Spinal cord (tissue), 10 donors: Measurements from ENCODE around the gene TENM3. TPM values are rescaled to one million over a fixed set of nuclear protein-coding genes. Genes with fewer than 3 reads are reported as not detected.

Experiments used
- DNase-seq, 6 donors: peaks; one replicate each; pipeline versions ENCODE4 v3.0.0 to v3.0.0-alpha.2; 2013 to 2015; ENCODE audit warnings: low spot score in 6 of 6, low read depth in 4 of 6
- H3K27ac ChIP-seq: one replicate; pipeline ENCODE4 v1.5.1; 2013; ENCODE audit warnings: low read depth, low read length, control low read depth
- H3K27me3 ChIP-seq: one replicate; pipeline ENCODE4 v1.6.1; 2013; ENCODE audit warnings: low read length; ENCODE audit not compliant: control insufficient read depth, insufficient read depth
- H3K36me3 ChIP-seq: one replicate; pipeline ENCODE4 v1.6.1; 2013; ENCODE audit warnings: low read length; ENCODE audit not compliant: control insufficient read depth, insufficient read depth
- H3K4me1 ChIP-seq: one replicate; pipeline ENCODE4 v1.6.1; 2013; ENCODE audit warnings: low read length; ENCODE audit not compliant: control insufficient read depth, insufficient read depth
- H3K4me3 ChIP-seq: one replicate; pipeline ENCODE4 v1.5.1; 2013; ENCODE audit warnings: low read depth, low read length, control low read depth
- H3K9me3 ChIP-seq: one replicate; pipeline ENCODE4 v1.6.1; 2013; ENCODE audit warnings: low read length; ENCODE audit not compliant: control insufficient read depth, insufficient read depth
- WGBS: methylation state at CpG from one replicate; pipeline ENCODE4 v1.1.5; 2013; ENCODE audit warnings: missing lambda C conversion rate; ENCODE audit not compliant: insufficient coverage; 5-methylcytosine and 5-hydroxymethylcytosine counted together
- polyA plus RNA-seq, 2 donors: library from polyadenylated mRNA; unstranded; fragments of 120-200 nt; gene quantifications; one replicate each; pipeline ENCODE4 v1.2.1, GENCODE V29; 2013; ENCODE audit not compliant: insufficient read length in 2 of 2
- total RNA-seq, 2 donors: library from RNA; depleted of rRNA in 1 of 2; stranded (reverse); fragments of 120-200 nt in 1 of 2; fragments of >200 nt in 1 of 2; gene quantifications; one replicate each; pipeline versions ENCODE4 v1.2.3 to v1.2.4, GENCODE V29; 2013 to 2014
- donor health status: healthy.

TENM3 gene
- total and polyA plus RNA-seq, 4 donors, result 25.8 to 57.5 (median 38.7) TPM

DNA sequence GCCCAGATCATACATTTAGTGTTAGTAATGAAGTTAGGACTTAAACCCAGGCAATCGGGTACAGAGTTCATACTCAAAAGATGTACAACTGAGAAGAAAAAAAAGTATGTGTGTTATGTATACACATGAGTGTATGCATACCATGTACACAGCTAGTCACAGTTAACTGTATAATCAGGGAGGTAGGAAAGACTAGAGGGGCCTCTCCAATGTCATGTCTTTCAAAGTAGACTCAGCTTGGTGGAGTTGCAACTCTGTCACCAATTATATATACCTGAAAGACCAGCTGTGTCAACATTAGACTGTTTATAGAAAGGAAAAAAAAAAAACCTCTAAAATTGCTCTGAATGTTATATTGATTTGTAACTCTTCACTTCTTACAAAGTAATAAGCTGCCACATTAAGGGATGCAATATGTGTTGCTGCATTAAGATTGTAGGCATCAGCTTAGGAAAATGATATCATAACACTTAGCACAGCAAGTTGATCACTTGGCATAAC is 506.5 kb downstream of the TENM3 start:
- DNase-seq, result no peak
- Histone ChIP-seq H3K36me3 (no peaks in the 10 kb centered on the region), H3K27ac (no peak overlapping the region), H3K27me3 (no peaks in the 10 kb centered on the region), H3K4me3 (no peak overlapping the region), H3K9me3 (peaks cover 3% of the 10 kb centered on the region), H3K4me1 (no peaks in the 10 kb centered on the region)
- WGBS, result no CpG with 5 or more reads among the region's 1 CpG

DNA sequence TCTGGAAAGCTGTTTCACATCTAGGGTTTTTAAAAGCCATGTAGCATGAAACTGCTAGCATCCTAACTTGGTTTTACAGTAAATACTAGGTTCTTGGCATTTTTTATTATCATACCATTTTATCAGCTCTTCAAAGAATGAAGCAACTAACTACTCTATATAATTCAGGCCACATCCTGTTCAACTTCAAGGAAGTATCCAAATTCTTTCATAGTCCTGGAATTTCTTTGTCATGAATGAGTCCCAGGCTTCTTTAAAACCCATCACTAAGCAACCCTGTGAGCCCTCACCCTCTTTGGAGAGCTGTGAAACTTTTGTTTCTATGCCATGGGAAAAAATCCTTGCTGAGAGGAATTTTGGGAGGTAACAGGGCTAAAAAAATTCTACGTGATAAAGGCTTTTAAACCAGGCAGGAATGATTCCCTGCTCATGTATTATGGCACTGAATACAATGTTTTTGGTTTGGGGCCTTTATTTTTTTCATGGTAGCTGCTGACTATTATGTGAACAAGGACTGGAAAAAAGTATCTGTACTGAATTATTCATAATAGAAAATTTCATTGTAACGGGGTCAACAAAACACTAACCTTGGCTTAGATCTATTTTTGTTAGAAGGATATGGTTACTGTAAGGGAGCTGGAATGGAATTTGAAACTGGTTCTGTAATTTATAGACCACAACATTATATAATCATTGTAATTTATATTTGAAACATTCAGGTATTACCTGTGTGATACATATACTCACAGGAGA is 509.1 kb downstream of the TENM3 start:
- peak in 1 of 6 donors; percentile 29 for DNase-seq
- H3K36me3 ChIP-seq, result peaks cover 6% of the 10 kb centered on the region
- no peaks in the 10 kb centered on the region for H3K4me1 ChIP-seq
- WGBS, result 60% methylated on average over 1 of the region's 2 CpGs
- no peak overlapping the region for H3K4me3 ChIP-seq
- no peaks in the 10 kb centered on the region for H3K27me3 ChIP-seq
- H3K27ac ChIP-seq, result no peak overlapping the region
- no peaks in the 10 kb centered on the region for H3K9me3 ChIP-seq

DNA sequence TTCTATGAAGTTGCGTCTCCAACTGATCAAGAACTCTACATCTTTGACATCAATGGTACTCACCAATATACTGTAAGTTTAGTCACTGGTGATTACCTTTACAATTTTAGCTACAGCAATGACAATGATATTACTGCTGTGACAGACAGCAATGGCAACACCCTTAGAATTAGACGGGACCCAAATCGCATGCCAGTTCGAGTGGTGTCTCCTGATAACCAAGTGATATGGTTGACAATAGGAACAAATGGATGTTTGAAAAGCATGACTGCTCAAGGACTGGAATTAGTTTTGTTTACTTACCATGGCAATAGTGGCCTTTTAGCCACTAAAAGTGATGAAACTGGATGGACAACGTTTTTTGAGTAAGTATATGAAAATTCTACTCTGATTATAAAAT is 511.7 kb downstream of the TENM3 start:
- no peaks in the 10 kb centered on the region for H3K9me3 ChIP-seq
- H3K4me1 ChIP-seq, result no peaks in the 10 kb centered on the region
- peaks cover 6% of the 10 kb centered on the region for H3K36me3 ChIP-seq
- H3K27me3 ChIP-seq, result no peaks in the 10 kb centered on the region
- no peak overlapping the region for H3K4me3 ChIP-seq
- no peak for DNase-seq
- WGBS, result 100% methylated on average over 3 of the region's 5 CpGs
- no peak overlapping the region for H3K27ac ChIP-seq

DNA sequence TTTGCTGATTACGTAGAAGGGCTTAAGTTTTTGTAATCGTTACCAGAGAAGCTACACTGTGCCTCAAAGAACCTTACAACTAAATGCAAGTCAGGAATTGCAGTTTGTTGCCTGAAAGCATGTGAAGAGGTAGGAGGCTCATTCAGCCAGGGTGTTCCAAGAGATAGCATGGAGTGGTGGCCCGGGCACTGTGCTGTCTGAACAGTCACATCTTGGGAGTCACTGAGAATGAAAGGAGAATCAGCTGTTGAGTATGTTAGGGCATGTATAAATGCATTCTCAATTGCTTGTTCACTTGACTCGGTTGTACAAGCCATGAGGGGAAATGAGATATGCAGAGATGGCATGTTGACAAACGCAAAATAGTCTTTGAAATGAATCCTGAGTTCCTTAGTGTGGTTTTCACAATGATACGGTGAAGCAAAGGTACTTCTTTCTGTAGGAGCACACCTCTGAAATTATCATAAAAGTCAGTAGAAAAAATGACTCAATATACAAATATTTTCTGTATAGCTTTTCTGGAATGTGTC is 513.0 kb downstream of the TENM3 start:
- peaks cover 6% of the 10 kb centered on the region for H3K36me3 ChIP-seq
- no peak for DNase-seq
- H3K4me1 ChIP-seq, result no peaks in the 10 kb centered on the region
- H3K27ac ChIP-seq, result no peak overlapping the region
- H3K9me3 ChIP-seq, result no peaks in the 10 kb centered on the region
- H3K4me3 ChIP-seq, result no peak overlapping the region
- 100% methylated on average over 3 of the region's 6 CpGs for WGBS
- no peaks in the 10 kb centered on the region for H3K27me3 ChIP-seq

DNA sequence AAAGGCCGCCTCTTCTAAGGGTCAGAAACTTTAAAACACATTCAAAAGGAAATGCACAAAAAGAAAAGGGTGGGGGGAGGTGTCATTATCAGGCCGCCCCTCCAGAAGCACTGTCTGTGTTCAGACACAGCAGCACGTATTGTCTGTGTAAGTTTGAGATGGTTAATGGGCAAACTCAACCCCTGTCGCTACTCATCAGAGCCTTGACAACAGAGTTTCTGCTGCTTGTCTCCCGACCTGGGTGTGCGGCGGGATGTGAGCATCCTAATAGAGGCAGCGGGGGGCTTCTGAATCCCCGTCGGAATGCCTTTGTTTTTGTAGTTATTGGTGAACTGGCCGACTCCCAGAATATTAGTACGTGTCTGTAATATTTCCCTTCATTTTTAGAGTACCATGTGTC is 515.1 kb downstream of the TENM3 start:
- no peak overlapping the region for H3K4me3 ChIP-seq
- H3K9me3 ChIP-seq, result no peaks in the 10 kb centered on the region
- WGBS, result 60% methylated on average over 1 of the region's 12 CpGs
- H3K27me3 ChIP-seq, result no peaks in the 10 kb centered on the region
- DNase-seq, result no peak
- H3K27ac ChIP-seq, result no peak overlapping the region
- H3K36me3 ChIP-seq, result peaks cover 6% of the 10 kb centered on the region
- no peaks in the 10 kb centered on the region for H3K4me1 ChIP-seq

DNA sequence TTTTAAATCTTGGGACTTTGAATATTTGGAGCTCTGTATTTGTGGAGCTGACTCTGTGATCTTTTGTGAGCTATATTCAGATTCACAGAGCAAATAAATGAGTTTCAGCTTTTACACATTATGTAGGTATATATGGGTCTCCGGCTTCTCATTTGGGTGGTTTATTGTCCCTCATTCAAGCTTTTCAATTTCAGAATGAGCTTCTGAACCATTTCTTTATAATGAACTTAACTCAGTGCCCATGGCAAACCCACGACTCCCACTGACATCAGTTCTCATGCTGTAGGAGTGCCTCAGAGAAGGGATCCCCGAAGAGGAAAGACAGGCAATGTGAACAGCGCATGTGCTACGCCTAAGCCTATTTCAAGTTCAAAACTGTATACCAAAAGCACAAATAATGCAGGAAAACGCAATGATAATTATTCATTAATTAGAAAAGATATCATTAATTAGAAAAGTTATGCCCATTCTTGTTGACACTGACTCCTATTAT is 517.4 kb downstream of the TENM3 start:
- H3K9me3 ChIP-seq, result no peaks in the 10 kb centered on the region
- H3K4me3 ChIP-seq, result no peak overlapping the region
- DNase-seq, result peak in 1 of 6 donors; percentile 91
- H3K4me1 ChIP-seq, result no peaks in the 10 kb centered on the region
- H3K27me3 ChIP-seq, result no peaks in the 10 kb centered on the region
- peaks cover 1% of the 10 kb centered on the region for H3K36me3 ChIP-seq
- H3K27ac ChIP-seq, result no peak overlapping the region
- WGBS, result no CpG with 5 or more reads among the region's 6 CpGs

DNA sequence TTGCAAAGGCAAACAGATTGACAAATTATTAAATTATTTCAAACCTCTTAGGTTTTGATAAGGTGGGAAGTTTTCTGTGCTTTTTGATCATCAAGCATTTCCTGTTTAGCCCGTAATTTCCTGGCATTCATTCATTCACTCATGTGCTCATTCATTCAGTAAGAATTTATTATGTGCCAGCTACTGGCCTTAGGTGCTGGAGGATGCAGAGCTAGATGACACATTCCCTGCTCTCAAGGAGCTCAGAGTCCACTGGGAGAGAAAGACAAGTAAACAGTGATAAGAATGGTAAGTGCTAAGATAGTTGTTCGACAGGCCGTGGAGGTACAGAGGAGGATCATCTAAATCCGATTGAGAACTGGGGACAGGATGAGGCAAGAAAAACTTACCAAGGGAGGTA is 520.9 kb downstream of the TENM3 start:
- Histone ChIP-seq H3K4me3 (no peak overlapping the region), H3K36me3 (no peaks in the 10 kb centered on the region), H3K4me1 (no peaks in the 10 kb centered on the region), H3K27ac (no peak overlapping the region), H3K9me3 (no peaks in the 10 kb centered on the region), H3K27me3 (no peaks in the 10 kb centered on the region)
- 85% methylated on average over 3 of the region's 4 CpGs for WGBS
- DNase-seq, result no peak

DNA sequence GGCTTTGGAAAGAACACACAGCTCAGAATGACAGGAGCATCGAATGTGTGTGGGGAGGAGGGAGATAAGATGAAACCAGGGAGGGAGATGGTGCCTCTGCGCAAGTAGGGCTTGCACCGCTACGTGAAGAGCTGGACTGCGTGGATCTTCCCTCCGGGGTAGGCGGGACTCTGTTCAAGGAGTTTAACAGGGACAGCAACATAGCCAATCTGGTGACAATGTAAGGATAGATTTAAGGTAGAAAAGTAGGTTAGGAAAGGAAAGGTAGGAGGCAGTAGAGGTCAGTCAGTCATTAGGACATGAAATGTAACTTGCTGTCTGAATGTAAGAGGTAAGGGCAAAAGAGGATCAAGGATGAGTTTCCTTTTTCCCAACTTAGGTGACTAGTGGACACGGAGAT is 521.4 kb downstream of the TENM3 start:
- Histone ChIP-seq H3K9me3 (no peaks in the 10 kb centered on the region), H3K4me3 (no peak overlapping the region), H3K27ac (no peak overlapping the region), H3K36me3 (no peaks in the 10 kb centered on the region), H3K27me3 (no peaks in the 10 kb centered on the region), H3K4me1 (no peaks in the 10 kb centered on the region)
- 97% methylated on average over 8 of the region's 8 CpGs for WGBS
- DNase-seq, result no peak

DNA sequence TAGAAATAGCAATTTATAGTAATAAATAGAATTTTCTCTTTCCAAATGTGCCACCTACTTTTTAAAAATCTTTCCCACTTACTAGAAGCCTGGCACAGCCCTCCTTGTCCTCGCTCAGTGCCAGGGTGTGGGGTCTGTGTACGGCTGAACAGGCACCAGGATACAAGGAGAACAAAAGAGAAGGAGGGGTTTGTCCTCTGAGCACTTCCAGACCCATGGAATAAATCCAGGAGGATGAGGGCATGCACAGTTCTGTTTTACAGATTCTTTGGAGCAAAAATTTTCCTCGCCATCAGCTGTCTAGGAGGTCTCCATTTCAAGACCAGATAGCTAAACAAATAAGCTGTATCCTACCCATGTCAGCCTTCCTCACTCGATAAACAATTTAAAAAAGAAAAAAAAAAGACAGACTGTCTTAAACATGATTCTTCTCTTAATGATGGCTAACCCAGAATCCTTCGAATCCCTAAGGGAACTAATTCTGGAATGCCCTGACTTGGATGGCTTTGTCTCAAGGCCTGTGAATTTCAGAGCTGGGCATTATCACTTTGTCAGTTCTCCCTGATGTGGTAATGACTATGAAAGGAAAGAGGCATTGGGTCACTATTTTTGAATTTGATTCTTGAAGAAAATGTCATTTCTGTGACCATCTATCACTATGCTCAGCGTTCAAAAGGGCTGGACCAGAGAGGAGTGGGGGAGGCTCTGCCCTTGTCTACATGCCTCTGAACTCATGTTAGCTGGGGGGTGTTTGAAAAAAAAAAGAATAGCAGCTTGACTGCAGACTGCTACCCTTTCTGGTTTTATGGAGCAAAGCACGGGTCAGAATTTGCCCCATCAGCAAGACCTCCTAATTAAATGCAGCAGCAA is 523.0 kb downstream of the TENM3 start:
- peak in 2 of 6 donors; percentile 66 to 69 for DNase-seq
- WGBS, result 39% methylated on average over 5 of the region's 7 CpGs
- no peak overlapping the region for H3K4me3 ChIP-seq
- no peaks in the 10 kb centered on the region for H3K4me1 ChIP-seq
- H3K27ac ChIP-seq, result no peak overlapping the region
- H3K36me3 ChIP-seq, result no peaks in the 10 kb centered on the region
- no peaks in the 10 kb centered on the region for H3K9me3 ChIP-seq
- no peaks in the 10 kb centered on the region for H3K27me3 ChIP-seq
